NCI-H1436 treated with DMSO at 0.1 percent for 48 hours (cell line): Measurements from ENCODE around the gene MKS1.

Experiments
- DNase-seq: peaks from one replicate; lab custom pipeline; 2025; lab: John Stamatoyannopoulos, UW

MKS1 gene

DNA sequence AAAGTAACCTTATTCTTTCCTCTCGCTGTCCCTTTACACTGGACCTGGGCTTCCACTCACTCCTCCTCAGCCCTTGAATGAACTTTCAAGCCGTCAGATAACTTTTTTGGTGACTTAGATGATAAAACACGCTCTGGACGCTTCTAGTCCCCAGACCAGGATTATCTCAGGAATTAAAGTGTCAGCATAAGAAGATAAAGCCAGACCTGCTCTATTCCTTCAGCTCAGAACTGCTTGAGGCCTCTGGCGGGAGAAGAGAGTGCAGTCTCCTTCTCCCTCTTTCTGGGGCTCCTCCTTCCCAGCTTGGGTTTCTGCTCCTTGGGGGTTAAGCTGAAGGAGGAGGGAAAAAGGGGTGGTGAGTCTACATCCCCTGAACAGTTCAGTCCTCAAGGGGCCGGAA, 25.9 kb upstream of the MKS1 start:
- DNase-seq: no peak

DNA sequence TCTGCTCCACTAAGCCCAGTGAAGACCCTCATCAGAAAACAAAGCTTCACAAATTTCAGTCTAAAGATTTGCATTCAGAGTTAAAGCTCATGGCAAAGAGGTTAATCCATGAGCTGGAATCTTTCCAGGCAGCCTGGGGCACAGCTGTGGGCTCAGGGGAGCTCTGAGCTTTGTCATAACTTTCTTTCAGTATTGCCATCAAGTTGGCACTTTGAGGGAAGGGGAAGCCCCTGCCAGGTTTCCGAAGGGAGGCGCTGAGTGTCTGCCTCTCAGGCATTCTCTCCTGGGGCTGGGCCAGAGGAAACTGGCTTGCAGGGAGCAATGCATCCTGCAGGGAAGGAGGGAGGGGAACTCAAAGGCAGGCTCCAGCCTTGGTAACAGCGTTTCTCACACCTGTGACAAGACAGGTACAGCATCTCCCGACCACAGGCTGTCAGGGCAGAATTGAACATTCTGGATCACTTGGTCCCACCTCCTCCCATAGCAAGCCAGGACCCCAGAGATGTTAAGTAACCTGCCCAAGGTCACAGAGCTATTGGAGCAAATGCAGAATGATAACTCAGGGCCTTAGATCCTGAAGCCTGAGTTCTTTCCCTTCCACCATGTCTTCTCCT, 23.2 kb upstream of the MKS1 start:
- DNase-seq: no peak

DNA sequence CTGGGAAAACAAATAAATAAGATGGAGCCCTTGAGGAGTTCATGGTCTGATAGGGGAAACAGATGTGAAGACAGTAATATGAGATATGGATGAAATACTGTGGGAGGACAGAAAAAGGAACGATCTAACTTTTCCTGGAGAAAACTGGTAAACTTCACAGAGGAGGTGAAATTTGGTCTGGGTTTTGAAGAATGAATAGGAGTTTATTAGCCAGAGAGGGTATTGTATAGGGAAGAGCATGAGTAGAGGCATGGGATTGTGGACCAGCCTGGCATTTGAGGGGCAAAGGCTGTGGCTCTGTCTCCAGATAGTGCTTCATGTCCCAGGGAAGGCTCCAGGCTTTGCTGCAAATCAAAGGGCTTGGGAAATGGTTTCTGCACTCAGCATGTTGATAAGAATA, 20.9 kb upstream of the MKS1 start:
- no peak for DNase-seq

DNA sequence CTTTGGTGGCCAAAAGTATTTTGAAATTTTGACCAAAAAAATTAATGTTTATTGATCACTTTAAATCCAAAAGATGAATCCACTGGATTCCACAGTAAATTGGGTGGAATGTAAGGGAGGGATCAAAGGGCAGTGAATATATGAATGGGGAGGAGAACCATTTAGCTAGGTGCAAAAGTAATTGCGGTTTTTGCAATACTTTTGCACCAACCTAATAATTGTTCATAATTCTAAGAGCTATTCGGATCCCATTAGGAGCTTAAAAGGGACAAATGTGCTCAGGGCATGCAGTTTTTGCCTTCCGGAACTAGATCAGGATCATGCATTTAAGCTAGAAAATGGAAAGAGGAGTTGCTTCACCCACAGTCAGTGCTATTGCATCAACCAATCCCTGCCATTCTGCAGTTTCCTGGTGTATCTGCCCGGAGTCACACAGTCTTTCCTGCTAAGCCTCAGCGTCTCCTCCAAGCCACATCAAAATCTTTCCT, 19.1 kb upstream of the MKS1 start, which contains the start of gene LPO:
Gene LPO (plus strand): TSS at position 438 of the 488 bp plus-strand sequence. CDS start 4,396 bp downstream, outside the sequence.
- no peak for DNase-seq

DNA sequence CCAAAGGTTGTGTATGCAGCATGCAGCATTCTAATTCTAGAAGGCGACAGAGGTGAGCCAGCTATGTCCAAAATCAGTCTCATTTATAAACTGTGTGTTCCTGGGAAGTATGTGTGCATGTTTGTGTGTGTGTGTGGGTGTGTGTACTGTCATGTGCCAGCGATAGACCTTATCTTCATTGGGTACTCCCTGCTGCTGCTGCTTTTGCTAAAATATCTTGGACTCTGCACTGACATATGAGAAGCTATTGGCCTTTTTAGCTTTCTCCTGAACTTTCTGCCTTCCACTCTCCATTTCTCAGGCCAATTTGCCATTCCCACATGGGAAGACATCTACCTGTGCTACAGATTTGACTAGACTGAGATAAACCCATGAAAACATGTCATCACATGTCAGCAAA, 17.3 kb upstream of the MKS1 start:
- DNase-seq: no peak

DNA sequence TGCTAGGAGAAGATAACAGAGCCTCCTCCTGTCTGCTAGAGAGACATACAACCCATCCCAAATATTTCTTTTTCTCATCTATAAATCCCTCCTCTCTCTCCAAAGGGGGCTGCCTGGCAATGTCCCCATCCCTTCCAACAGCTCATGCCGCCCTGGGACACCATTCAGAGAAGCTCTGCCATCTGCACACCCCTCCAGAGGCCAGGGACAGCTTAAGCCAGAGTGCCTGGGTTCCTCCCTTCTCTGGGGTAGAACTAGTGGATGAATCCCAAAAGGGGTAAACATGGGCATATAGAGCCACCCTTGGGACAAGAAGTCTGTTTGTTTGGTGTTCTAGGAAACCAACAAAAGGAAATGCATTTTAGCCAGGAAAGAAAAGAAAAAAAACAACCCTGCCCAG, 16.8 kb upstream of the MKS1 start:
- no peak for DNase-seq

DNA sequence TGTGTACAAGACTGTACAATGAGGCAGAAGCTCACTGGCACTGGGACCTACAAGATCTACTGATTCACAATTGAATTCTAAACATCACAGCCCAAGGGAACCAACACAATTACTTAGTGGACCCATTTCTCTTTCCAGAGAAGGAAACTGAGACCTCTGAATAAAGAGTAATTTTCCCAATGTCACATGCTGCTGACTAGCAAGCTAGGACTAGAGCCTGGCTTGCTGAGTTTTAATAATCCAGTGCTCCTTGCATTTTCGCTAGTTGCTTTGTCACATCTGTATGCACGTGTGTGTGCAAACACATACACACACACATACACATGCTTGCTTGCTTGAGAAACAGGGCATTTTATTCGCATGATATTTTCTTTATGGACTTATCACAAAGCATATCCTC, 15.5 kb upstream of the MKS1 start:
- DNase-seq: no peak

DNA sequence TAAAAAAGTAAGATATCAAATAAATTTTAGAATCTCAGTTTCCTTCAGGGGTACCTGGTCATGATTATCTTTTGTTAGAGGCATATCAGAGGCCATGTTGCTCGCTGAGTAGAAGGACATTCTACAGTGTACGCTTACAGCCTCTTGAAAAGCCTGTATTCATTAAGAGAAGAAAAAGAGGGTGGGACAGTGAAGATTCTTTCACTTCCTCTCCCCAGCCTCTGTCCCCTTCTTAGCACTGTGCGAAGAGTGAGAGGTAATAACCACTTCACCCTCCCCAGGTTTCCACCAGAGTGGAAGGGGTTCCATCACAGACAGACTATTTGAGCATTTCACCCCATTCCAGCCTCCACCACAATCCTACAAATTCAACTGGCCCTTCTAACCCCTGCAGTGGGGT, 14.5 kb upstream of the MKS1 start:
- DNase-seq: no peak

DNA sequence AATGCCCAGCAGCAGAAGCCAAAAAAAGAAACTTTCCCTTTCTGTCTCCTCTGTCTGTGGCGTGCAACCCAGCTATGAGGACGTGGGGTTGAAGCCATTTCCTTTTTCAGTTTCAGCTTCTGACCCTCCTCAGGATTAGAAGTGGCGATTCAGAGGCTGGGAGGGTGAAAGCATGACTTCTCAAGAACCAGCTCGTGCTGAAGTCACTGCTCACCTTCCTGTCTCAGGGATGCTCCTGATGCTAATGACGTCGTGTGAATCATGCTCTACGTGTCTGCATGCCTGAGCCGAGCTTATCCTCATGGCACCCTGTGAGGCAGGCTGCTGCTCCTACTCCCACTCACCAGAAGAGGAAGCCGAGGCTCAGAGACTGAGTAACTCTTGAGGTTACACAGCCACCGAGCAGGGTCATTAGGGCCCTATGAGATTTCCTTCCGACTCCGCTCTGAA, 13.7 kb upstream of the MKS1 start:
- no peak for DNase-seq

DNA sequence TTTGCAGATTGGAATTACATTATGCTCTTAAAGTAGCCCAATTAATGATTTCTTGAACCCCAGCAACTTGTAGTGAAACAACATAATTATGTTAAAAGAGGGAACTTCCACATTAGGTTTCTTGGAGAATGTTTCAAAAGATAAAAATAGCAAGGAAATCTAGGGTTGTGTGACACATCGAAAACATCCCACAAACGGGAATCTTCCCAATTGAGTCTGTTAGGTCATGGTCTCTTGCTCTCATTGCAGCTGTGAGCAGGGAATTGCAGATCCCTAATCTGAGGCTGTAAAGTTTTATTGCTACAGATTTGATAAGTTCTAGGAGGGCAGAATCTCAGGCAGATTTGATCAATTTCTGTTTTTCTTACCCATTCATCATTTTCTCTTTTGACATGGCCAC, 12.6 kb upstream of the MKS1 start:
- no peak for DNase-seq

DNA sequence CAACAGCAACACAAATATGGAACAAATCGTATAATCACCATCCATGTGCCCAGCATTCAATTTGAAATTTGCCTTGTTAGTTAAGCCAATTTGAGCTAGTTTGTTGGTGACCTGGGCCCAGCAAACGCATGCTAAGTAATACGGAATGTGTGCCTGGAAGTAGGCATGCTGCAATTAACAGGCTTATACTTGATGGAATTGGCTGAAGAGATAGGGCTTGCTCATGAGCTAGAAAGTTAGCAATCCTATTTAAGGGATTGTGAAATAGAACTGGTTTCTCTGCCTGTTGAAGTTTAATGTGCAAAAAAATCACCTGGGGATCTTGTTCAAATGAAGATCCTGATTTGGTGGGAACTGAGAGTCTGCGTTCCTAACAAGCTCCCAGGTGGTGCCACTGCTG, 10.8 kb upstream of the MKS1 start:
- DNase-seq: no peak

DNA sequence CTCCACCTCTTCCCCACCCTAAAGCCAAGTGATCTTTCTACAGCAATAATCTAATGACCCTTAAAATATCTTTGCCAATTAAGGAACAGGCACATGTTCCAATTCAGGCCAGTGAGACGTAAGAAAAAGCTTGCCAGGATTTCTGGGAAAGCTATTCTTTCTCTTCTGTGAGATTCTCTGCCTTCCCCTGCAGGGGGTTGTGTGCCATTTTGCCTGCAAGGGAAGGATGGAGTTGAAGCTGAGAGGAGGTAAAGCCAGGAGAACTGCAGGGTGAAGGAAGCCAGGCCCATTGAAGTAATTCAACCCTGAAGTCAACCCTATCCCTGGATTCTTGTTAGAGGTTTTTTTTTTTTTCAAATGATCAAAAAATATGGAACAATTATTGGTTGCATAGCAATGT, 10.3 kb upstream of the MKS1 start:
- no peak for DNase-seq

DNA sequence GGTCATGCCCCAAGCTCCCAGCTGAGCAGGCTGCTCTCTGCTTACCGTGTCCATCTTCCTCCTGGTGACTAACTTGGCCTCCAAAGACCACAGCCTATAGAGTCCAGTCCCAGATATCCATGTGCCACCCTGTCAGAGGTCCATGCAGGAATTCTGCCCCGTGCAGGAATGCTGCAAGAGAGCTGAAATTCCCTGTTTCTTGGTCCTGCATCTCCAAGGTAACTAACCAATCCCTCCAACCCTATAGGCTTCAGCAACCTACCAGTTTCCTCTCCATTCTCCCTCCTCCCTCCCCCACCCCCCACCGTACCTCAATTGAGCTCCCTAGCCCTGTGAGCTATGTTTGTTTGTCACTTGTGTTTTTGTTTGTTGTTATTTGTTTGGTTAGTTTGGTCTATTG, 9.6 kb upstream of the MKS1 start:
- DNase-seq: no peak

DNA sequence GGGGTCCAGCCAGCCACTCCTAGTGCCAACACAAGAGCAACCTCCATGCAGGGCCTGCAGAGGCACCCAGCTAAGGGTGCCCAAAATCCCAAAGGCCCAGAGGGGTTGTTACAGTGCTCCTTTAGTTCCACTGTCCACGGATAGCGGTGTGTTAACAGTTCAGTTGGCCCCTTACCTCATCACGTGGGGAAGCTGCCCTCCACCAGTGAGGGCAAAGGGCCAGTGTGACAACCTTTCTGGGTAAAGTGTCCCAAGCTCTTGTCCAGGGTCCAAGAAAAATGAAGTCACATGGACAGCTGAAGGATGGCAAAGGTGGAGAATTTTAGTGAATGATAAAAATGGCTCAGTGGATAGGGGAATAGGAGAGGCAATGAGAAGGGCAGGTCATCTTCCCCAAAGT, 8.7 kb upstream of the MKS1 start:
- no peak for DNase-seq

DNA sequence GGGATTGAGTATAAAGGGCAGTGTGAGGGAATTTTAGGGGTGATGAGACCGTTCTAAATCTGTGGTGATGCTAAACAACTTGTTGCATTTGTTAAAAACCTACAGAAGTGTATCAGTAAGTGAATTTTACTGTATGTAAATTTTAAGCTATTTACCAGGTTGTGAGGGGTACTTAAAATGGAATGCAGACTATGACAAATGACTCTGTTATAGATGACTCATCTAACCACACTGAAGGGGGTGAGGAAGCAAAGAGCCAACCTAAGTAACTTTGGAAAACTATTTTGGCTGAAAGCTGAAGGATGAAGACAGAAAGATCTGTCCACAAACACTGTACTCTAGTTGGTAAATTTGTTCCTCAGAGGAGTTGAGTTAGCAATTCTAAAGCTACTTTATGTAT, 5.3 kb upstream of the MKS1 start:
- no peak for DNase-seq

DNA sequence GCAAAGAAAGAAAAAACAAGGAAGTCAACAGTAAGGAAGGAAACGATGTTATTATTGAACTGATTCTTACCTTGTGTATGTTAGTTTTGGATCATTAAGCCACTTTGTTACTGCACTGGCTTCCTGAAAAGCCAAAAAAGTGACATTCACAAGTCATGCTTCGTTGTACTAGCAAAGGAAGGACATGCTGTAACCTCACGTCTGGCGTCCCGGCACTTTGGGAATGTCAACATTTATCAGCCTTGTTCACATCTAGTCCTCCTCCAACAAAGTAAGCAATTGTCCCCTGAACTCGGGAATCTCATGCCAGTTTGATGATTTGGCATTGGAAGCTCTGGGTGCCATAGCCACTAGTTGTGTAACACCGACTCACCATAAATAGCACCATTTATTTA, 731 bp upstream of the MKS1 start:
- DNase-seq: no peak

DNA sequence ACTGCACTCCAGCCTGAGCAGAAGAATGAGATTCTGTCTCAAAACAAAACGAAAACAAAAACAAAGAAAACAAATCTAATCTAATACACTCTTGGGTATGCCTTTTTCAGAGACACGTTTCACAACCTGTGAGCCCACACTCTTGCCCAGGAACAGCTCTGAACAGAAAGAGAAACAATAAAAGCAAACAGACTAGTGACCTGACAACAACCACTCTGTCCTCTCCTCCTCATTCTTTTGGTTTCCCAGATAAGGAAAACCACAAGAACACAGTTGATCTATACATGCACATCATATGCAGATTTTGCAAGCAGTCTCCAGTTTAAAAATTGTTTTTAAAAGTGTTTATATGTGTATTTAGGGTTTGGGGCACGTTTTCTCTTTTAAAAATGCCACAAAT, 1.3 kb downstream of the MKS1 start:
- no peak for DNase-seq

DNA sequence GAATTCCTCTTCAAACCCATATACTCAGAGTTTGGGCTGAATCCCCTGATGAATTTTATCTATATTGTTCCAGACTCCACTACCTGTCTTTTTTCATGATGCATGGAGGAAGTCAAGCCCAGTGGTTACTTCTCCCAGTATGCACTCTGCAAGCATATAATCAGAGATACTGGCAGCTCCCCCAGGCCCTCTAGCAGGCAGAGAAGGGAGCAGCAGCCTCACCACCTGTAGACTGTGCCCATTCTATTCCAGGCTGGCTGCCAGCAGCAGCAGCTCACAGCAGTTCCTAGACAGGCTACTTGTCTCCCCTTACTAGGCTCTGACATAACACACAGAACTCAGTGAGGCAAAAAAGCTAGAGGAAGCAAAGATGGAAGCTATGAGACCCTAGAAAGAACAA, 3.4 kb downstream of the MKS1 start:
- DNase-seq: no peak

DNA sequence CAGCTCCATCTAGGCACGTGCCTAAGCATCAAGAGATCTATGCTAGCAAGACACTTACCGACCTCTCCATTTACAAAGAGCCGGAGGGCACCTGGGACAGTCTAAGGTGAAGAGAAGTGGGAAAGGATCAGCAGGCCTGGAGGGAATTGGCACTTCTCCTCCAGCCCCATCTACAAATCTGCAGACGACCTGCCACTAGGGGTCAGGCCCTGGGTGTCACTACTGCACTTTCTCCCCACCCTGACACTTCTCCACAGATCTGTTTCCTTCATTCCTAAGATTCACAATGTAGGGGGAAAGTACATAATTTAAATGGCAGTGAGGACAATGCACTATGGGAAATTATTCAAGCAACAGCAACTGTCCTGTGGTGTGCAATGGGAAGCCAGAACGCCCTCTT, 8.1 kb downstream of the MKS1 start:
- no peak for DNase-seq

DNA sequence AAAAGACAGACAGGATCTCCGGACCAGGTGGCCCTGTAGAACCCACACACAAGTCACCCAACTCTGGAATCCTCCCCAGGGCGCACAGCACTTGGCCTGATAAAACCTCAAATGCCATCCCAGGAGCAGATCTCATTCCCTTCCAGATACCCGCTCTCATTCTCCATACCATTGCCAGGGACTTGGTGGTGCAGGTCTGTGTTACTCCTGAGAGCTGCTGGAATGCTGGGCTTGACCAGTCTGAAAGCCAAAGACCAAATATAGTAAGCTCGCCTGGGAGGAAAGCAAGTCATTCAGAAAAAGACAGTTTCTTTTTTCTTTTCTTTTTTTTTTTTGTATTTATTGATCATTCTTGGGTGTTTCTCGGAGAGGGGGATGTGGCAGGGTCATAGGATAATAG, 10.7 kb downstream of the MKS1 start:
- no peak for DNase-seq

DNA sequence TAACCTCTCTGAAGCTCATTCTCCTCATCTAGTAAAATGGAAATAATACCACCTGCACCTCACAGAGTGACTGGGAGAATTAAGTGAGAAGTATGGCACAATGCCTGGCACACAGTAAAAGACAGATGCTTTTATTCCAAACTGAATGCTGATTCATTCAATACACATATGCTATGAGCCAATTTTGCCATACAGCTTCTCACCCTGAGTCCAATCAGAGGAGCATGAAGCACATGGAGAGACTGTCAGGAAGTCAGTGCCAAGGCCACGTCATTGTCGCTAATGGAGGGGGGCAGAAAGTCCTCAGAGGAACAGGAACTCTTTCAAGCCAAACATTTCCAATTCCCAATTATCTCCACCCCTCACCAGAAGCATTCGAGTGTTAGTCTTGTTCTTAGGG, 11.6 kb downstream of the MKS1 start:
- no peak for DNase-seq

DNA sequence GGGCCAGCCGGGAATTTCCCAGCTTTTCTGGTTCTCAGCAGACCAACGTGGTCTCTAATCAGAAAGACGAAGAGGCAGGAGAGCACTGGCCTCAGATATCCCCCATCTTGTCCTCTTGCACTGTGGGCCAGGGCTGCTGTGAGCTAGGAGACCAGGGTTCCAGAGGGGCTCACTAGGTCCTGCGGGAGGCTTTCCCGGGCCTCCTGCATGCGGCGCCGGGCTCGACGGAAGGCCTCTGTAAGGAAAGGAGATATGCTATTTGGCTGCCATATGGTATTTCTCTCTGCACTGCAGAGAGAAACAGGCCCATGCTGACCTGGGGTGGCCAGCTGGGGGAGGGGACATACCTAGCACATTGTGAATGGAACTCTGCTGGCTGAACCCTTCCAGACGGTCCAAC, 13.1 kb downstream of the MKS1 start:
- DNase-seq: no peak

DNA sequence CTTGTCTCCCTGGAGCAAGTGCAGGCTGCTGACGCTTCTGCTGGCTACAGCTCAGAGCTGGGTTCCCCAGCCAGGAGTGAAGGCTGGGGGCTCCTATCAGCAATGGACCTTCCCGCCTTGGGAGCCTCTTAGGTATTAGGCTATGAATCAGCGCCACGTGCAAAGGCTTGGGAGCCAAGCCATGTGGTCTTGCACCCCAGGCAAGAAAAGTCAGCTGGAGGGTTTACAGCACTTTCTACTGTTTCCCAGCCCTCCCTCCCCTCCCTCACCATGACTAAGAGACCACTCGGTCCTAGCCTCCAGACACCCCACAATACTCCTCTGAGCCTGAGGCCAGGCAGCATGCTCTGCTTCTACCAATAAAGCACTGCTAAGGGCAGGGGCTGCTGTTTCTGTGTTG, 14.3 kb downstream of the MKS1 start:
- DNase-seq: no peak

DNA sequence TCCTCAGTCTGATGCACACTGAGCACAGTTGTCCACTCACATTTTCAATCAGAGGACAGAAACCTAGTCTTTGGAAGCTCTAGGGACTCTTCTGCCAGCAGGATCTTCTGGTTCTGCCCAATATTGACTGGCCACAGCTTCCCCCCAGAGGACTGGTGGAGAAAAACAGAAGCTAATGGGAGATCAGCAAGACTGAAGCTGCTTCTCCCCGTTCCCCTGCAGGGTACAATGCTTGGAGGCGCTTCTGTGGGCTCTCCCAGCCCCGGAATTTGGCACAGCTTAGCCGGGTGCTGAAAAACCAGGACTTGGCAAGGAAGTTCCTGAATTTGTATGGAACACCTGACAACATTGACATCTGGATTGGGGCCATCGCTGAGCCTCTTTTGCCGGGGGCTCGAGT, 16.2 kb downstream of the MKS1 start:
- no peak for DNase-seq
